Measurements from ENCODE around the gene RREB1.

DNA sequence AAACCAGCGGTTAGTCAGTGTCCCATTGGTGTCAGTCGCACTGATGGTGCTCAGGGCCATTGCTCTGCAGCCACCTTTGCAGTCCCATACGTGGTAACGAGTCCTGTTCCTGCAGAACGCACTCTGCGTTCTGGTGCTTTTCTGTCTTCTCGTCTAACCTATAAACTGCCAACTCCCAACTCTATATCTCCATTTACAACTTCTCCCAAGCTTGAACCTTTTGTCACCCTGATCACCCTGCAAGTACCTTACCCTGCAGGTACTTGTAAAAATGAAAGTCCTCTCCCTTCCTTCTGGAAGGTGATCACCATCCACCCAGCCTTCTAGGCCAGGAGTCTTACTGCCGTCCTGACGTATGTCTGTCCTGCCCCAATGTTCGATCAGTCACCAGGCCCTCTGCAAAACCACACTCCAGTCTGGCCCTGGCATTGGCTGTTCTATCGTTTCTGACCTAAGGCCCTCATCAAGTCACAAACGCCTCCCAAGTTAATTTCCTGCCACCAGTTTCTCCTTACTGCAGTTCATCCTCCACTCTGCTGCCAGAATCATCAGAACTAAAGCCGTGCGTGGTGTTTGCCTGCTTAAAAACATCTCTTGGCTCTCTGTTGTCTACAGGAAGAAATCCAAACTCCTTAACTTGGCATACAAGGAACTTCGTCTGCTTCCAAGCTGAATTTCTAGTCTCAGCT, 7.9 kb downstream of the RREB1 start:
- TF ChIP-seq, protein P1, sequence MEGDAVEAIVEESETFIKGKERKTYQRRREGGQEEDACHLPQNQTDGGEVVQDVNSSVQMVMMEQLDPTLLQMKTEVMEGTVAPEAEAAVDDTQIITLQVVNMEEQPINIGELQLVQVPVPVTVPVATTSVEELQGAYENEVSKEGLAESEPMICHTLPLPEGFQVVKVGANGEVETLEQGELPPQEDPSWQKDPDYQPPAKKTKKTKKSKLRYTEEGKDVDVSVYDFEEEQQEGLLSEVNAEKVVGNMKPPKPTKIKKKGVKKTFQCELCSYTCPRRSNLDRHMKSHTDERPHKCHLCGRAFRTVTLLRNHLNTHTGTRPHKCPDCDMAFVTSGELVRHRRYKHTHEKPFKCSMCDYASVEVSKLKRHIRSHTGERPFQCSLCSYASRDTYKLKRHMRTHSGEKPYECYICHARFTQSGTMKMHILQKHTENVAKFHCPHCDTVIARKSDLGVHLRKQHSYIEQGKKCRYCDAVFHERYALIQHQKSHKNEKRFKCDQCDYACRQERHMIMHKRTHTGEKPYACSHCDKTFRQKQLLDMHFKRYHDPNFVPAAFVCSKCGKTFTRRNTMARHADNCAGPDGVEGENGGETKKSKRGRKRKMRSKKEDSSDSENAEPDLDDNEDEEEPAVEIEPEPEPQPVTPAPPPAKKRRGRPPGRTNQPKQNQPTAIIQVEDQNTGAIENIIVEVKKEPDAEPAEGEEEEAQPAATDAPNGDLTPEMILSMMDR (conservative IDR thresholded peaks at IDR 0.05): no peak
- no peak; the same call in 1 of the 2 replicates for TF ChIP-seq ZFX (IDR thresholded peaks at IDR 0.05)
